ENCODE measurements around the gene KRT79.

Gene KRT79

DNA sequence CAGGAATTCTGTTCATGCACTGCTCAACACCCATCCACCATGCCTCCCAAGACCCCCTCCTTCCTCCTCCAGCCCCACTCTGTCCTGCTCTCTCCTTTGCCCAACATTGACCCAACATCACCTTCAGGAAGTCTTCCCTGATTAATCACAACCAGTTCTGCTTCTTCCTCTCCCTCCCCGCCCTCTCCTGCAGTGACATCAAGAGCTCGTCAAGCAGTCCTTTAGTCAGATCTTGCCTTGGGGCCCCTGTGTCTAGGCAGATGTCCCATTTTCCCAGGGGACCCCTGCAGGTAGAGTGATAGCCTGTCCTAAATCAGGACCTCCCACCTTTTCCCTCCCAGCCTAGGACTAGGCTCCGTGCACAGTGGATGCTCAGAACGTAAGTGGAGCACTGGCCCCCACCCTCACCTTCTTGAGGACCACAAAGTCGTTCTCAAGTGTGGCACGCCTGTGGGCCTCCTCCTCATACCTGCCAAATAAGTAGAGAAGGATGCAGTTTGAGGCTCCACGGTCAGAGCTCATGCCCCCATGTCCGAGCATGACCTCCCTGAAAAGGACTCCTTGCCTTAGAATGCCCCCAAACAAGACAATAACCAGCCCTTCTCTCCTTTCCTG lies 12.4 kb upstream of the KRT79 start:
- H3K27me3 Mint-ChIP-seq (ENCODE audit: low read depth, poor library complexity): peaks cover 17% of the 10 kb centered on the region
- no peaks in the 10 kb centered on the region for H3K36me3 Mint-ChIP-seq (ENCODE audit: low read depth)
- H3K4me3 Mint-ChIP-seq: no peak overlapping the region
- H3K9me3 Mint-ChIP-seq: no peaks in the 10 kb centered on the region
- H3K27ac Mint-ChIP-seq: no peak overlapping the region
- DNase-seq: no peak
- TF ChIP-seq, protein P1, sequence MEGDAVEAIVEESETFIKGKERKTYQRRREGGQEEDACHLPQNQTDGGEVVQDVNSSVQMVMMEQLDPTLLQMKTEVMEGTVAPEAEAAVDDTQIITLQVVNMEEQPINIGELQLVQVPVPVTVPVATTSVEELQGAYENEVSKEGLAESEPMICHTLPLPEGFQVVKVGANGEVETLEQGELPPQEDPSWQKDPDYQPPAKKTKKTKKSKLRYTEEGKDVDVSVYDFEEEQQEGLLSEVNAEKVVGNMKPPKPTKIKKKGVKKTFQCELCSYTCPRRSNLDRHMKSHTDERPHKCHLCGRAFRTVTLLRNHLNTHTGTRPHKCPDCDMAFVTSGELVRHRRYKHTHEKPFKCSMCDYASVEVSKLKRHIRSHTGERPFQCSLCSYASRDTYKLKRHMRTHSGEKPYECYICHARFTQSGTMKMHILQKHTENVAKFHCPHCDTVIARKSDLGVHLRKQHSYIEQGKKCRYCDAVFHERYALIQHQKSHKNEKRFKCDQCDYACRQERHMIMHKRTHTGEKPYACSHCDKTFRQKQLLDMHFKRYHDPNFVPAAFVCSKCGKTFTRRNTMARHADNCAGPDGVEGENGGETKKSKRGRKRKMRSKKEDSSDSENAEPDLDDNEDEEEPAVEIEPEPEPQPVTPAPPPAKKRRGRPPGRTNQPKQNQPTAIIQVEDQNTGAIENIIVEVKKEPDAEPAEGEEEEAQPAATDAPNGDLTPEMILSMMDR (IDR thresholded peaks at IDR 0.05): no peak
- H3K4me1 Mint-ChIP-seq: no peaks in the 10 kb centered on the region

DNA sequence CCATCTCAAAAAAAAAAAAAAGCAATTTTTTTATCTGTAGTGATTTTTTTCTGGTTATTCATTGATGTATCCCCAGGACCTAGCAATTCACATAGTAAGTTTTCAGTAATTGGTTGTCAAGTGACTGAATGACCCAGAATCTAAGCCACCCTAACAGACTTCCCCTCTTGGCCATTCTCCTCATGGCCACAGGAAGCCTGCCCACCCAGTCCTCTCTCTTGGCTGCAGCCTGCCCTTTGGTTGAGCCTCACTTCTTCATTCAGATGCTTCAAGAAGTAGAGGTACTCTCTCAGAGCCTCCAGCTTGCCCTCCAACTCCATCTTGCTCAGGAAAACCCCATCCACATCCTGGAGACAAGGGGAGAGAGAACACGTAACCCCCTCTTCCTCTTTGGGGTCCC lies 11.8 kb upstream of the KRT79 start:
- no peaks in the 10 kb centered on the region for H3K9me3 Mint-ChIP-seq
- TF ChIP-seq, protein P1 (IDR thresholded peaks at IDR 0.05): no peak
- H3K27ac Mint-ChIP-seq: no peak overlapping the region
- no peaks in the 10 kb centered on the region for H3K4me1 Mint-ChIP-seq
- H3K36me3 Mint-ChIP-seq (ENCODE audit: low read depth): no peaks in the 10 kb centered on the region
- no peak overlapping the region for H3K4me3 Mint-ChIP-seq
- no peak for DNase-seq
- H3K27me3 Mint-ChIP-seq (ENCODE audit: low read depth, poor library complexity): peaks cover 17% of the 10 kb centered on the region

DNA sequence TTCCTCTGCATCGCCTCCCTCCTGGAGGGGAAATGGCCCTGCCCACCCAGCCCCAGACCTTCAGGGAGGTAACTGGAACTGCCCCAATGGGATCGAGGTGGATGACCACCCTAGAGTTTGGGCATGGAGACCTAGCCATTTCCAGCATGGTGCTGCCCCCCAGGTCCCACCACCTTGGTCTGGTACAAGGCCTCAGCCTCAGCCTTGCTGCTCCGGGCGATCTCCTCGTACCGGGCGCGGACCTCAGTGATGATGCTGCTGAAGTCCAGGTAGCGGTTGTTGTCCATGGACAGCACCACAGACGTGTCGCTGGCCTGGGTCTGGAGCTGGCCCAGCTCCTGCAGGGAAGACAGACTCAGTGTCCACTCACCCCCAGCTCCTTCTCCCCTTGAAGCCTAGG lies 10.3 kb upstream of the KRT79 start:
- no peaks in the 10 kb centered on the region for H3K36me3 Mint-ChIP-seq (ENCODE audit: low read depth)
- H3K9me3 Mint-ChIP-seq: no peaks in the 10 kb centered on the region
- H3K27me3 Mint-ChIP-seq (ENCODE audit: low read depth, poor library complexity): peaks cover 20% of the 10 kb centered on the region
- no peak overlapping the region for H3K4me3 Mint-ChIP-seq
- H3K4me1 Mint-ChIP-seq: no peaks in the 10 kb centered on the region
- no peak overlapping the region for H3K27ac Mint-ChIP-seq
- DNase-seq: no peak
- TF ChIP-seq, protein P1 (IDR thresholded peaks at IDR 0.05): no peak

DNA sequence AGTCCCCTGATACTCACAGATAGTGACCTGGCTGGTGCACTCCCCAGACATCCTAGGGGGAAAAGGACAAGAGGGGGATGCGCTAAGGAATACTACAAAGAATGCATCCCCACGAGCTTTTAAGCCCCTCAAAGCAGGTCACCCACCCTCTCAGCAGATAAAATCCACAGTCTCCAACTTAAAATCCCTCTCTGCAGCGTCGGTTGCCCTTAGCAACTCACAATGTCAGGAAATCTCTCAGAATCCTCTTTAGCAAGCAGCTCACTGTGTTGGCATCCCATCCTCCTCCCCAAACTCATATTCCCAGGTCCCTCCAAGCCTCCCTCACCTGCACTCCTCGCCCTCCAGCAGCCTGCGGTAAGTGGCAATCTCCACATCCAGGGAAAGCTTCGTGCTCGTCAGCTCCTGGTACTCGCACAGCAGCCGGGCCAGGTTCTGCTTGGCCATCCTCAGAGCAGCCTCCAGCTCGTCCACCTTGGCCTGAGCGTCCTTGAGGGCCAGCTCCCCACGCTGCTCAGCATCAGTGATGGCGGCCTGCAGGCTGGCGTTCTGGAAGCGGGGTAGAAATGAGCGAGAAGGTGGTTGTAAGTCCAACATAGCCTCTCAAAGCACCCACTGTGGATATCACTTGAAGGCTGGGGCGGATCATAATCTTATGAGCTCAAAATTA lies 5.5 kb upstream of the KRT79 start:
- Mint-ChIP-seq H3K36me3 (ENCODE audit: low read depth) (no peaks in the 10 kb centered on the region), H3K4me3 (no peak overlapping the region), H3K4me1 (peaks cover 12% of the 10 kb centered on the region), H3K9me3 (no peaks in the 10 kb centered on the region), H3K27me3 (ENCODE audit: low read depth, poor library complexity) (peaks cover 25% of the 10 kb centered on the region), H3K27ac (no peak overlapping the region)
- TF ChIP-seq, protein P1 (IDR thresholded peaks at IDR 0.05): no peak
- DNase-seq: no peak

DNA sequence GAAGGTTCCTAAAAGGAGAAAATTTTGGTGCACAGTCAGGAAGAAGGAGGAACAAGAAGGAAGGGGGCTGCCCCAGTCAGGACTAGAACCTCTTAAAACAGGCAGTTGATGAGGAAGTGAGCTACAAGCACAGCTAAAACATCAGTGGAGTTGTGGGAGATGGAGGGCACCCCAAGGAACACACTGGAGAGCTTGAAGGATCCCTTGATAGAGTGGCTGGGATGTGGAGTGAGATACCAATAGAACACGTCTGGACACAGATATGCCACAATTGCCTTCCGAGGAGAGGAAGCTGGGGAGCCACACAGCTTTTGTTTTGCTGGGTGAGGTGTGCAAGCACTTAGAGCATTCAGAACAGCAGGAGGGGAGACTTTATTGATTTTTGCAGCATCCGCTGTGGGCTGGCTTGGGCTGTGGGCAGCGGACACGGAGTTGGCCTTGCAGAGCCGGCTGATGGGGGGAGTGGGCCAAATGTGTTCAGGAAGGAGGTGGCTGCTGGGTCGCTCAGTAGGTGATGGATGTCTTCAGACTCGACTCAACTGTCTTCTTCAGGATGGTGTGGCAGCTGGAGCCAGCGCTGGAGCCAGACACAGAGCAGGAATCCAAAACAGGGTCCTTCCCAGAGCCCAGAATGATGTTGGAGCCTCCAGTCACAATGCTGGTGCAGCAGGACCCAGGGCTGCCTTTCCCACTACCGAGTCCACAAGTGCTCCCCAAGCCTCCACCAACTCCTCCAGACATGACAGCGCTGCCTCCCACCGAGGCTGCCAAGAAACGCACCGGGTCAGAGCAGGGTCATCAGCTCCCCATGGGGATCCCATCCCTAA lies 4.7 kb upstream of the KRT79 start:
- Mint-ChIP-seq H3K9me3 (no peaks in the 10 kb centered on the region), H3K4me3 (no peak overlapping the region), H3K27ac (no peak overlapping the region), H3K4me1 (peaks cover 12% of the 10 kb centered on the region), H3K27me3 (ENCODE audit: low read depth, poor library complexity) (peaks cover 25% of the 10 kb centered on the region), H3K36me3 (ENCODE audit: low read depth) (no peaks in the 10 kb centered on the region)
- DNase-seq: no peak
- TF ChIP-seq, protein P1 (IDR thresholded peaks at IDR 0.05): no peak
